ENCODE data around the gene CYTH4.

Gene CYTH4

GRCh38 chr22:37270928-37271650 is 11.2 kb upstream of the CYTH4 start:
- DNase-seq (ENCODE audit: low read depth), result no peak

- no peak for DNase-seq (ENCODE audit: low read depth)
Observed at GRCh38 chr22:37273126-37273845, 9.0 kb upstream of the CYTH4 start.

GRCh38 chr22:37273846-37274225 is 8.5 kb upstream of the CYTH4 start:
- no peak for DNase-seq (ENCODE audit: low read depth)

GRCh38 chr22:37274380-37274862 is 7.9 kb upstream of the CYTH4 start:
- DNase-seq (ENCODE audit: low read depth), result no peak

GRCh38 chr22:37275134-37275533 is 7.2 kb upstream of the CYTH4 start:
- DNase-seq (ENCODE audit: low read depth), result no peak

GRCh38 chr22:37275622-37276021 is 6.7 kb upstream of the CYTH4 start:
- DNase-seq (ENCODE audit: low read depth), result no peak

GRCh38 chr22:37276776-37277175 is 5.5 kb upstream of the CYTH4 start:
- DNase-seq (ENCODE audit: low read depth), result no peak

GRCh38 chr22:37277384-37277783 is 4.9 kb upstream of the CYTH4 start:
- DNase-seq (ENCODE audit: low read depth), result no peak

GRCh38 chr22:37278261-37278660 is 4.0 kb upstream of the CYTH4 start:
- no peak for DNase-seq (ENCODE audit: low read depth)

GRCh38 chr22:37279331-37280181 is 2.8 kb upstream of the CYTH4 start:
- DNase-seq (ENCODE audit: low read depth), result no peak

- no peak for DNase-seq (ENCODE audit: low read depth)
Observed at GRCh38 chr22:37280718-37281117, 1.6 kb upstream of the CYTH4 start.

GRCh38 chr22:37281195-37281594 is 1.1 kb upstream of the CYTH4 start:
- no peak for DNase-seq (ENCODE audit: low read depth)

- no peak for DNase-seq (ENCODE audit: low read depth)
Observed at GRCh38 chr22:37281646-37282384, 493 bp upstream of the CYTH4 start.

GRCh38 chr22:37283393-37283937 is 1.2 kb downstream of the CYTH4 start:
- no peak for DNase-seq (ENCODE audit: low read depth)

- no peak for DNase-seq (ENCODE audit: low read depth)
Observed at GRCh38 chr22:37284126-37284804, 2.0 kb downstream of the CYTH4 start.

GRCh38 chr22:37284805-37285355 is 2.6 kb downstream of the CYTH4 start:
- no peak for DNase-seq (ENCODE audit: low read depth)

- DNase-seq (ENCODE audit: low read depth), result no peak
Observed at GRCh38 chr22:37285937-37286336, 3.6 kb downstream of the CYTH4 start.

GRCh38 chr22:37287550-37287951 is 5.2 kb downstream of the CYTH4 start:
- no peak for DNase-seq (ENCODE audit: low read depth)

- DNase-seq (ENCODE audit: low read depth), result no peak
Observed at GRCh38 chr22:37288521-37288920, 6.2 kb downstream of the CYTH4 start.

GRCh38 chr22:37289156-37289735 is 6.9 kb downstream of the CYTH4 start:
- DNase-seq (ENCODE audit: low read depth), result no peak
